Neutrophil (primary cell): ENCODE measurements around the gene CYBC1.
A peak's percentile ranks its signal among the peaks of the same experiment; 100 is the strongest.

Experiments used
- H3K27ac ChIP-seq: fragments of 200-600 bp; sonication (generic); 2 replicates; pipeline ENCODE4 v1.5.1; 2016; ENCODE audit warnings: mild to moderate bottlenecking, moderate library complexity
- H3K27me3 ChIP-seq: fragments of 200-600 bp; sonication (generic); 2 replicates; pipeline ENCODE4 v1.6.0; 2016; ENCODE audit warnings: mild to moderate bottlenecking
- H3K36me3 ChIP-seq: fragments of 200-600 bp; sonication (generic); 2 replicates; pipeline ENCODE4 v1.5.1; 2017
- H3K4me1 ChIP-seq, 2 experiments: fragments of 200-600 bp in 1 of 2; sonication (generic) in 1 of 2; 1 replicate in 1 of 2; 2 replicates in 1 of 2; pipeline versions ENCODE4 v1.5.1 to v1.6.1; 2013 to 2016; ENCODE audit warnings: low read depth in 1 of 2, low read length in 1 of 2, mild to moderate bottlenecking in 1 of 2, moderate library complexity in 1 of 2; ENCODE audit not compliant: control insufficient read depth in 1 of 2, insufficient read depth in 1 of 2
- H3K4me3 ChIP-seq, 2 experiments: fragments of 200-600 bp in 1 of 2; sonication (generic) in 1 of 2; 1 replicate in 1 of 2; 2 replicates in 1 of 2; pipeline ENCODE4 v1.5.1; 2013 to 2016; ENCODE audit warnings: low read depth in 1 of 2, low read length in 1 of 2, mild to moderate bottlenecking in 1 of 2, moderate library complexity in 1 of 2
- H3K9me3 ChIP-seq: fragments of 200-600 bp; sonication (generic); 2 replicates; pipeline ENCODE4 v1.5.1; 2016
- TF ChIP-seq, protein P1 (sequence below): fragments of 200-600 bp; sonication (generic); IDR thresholded peaks from 2 replicates; pipeline ENCODE4 v1.5.1; 2016; ENCODE audit warnings: antibody characterized with exemption

CYBC1 gene

DNA sequence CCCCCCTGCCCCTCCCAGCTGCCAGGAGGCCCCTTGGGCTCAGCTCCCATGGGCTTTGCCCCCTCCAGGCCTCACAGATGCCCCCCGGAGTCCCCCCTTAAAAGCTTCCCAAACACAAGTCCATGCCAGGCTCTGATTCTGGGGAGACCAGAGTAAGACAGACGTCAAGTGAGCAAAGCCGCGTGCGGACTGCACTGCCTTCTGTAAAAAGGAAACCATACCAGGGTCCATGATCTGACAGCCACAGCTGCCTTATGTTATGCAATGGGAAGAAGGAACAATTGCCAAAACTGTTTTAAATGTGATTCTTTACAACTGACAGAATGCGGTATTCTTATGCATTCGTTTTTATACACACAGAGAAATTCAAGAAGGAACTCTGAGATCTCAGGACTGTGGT is 50.3 kb downstream of the CYBC1 start:
- Histone ChIP-seq H3K36me3 (no peaks in the 10 kb centered on the region), H3K4me3 (peak overlapping the region; percentile 12 to 47), H3K4me1 (peaks cover 41 to 54% of the 10 kb centered on the region in 2 experiments), H3K27ac (peak overlapping the region; percentile 75), H3K9me3 (no peaks in the 10 kb centered on the region), H3K27me3 (no peaks in the 10 kb centered on the region)
- TF ChIP-seq, protein P1, sequence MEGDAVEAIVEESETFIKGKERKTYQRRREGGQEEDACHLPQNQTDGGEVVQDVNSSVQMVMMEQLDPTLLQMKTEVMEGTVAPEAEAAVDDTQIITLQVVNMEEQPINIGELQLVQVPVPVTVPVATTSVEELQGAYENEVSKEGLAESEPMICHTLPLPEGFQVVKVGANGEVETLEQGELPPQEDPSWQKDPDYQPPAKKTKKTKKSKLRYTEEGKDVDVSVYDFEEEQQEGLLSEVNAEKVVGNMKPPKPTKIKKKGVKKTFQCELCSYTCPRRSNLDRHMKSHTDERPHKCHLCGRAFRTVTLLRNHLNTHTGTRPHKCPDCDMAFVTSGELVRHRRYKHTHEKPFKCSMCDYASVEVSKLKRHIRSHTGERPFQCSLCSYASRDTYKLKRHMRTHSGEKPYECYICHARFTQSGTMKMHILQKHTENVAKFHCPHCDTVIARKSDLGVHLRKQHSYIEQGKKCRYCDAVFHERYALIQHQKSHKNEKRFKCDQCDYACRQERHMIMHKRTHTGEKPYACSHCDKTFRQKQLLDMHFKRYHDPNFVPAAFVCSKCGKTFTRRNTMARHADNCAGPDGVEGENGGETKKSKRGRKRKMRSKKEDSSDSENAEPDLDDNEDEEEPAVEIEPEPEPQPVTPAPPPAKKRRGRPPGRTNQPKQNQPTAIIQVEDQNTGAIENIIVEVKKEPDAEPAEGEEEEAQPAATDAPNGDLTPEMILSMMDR, result no peak

DNA sequence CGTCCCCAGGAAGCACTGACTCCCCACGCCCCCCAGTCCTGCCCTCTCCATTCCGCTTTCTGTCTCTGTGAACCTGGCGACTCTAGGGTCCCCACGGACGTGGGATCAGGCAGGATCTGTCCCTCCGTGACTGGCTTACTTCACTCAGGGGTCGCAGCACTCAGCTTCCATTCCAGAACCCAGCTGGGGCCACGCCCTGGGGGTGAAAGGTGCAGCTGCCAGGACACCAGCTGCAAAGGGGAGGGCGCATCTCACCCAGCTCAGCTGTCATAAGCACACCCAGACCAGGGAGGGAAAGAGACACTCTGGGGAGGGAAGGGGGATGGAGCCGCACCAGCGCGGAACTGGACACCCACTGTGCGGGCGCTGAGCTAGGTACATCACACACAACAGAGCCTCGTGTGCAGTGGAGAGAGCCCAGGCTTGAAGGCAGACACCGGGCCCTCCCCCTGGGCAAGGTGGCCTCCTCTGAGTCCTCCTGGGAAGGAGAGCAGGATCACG is 50.9 kb downstream of the CYBC1 start:
- Histone ChIP-seq H3K4me1 (peaks cover 36 to 48% of the 10 kb centered on the region in 2 experiments), H3K27me3 (no peaks in the 10 kb centered on the region), H3K4me3 (peak overlapping the region in 1 of 2 experiments; percentile 47), H3K36me3 (no peaks in the 10 kb centered on the region), H3K9me3 (no peaks in the 10 kb centered on the region), H3K27ac (no peak overlapping the region)
- TF ChIP-seq, protein P1, result no peak

DNA sequence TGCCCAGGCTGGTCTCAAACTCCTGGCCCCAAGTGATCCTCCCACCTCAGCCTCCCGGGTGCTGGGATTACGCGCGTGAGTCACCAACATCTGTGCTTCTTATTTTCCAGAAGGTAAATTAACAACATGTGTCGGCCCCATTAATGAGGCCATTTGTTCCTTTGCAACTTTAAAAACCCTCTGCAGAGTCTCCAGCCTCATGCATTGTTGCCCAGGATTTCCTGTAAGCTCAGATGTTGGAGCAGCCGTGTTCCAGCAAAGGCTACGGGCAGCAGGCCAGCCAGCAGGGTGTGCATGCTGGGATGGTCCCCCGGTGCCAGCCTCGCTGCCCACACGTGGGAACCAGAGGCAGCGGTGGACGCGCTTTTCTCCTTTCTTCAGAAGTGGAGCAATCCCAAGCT is 51.5 kb downstream of the CYBC1 start:
- TF ChIP-seq, protein P1, result no peak
- H3K4me1 ChIP-seq, result peaks cover 30 to 42% of the 10 kb centered on the region in 2 experiments
- H3K27me3 ChIP-seq, result no peaks in the 10 kb centered on the region
- H3K4me3 ChIP-seq, result no peak overlapping the region
- H3K9me3 ChIP-seq, result no peaks in the 10 kb centered on the region
- H3K36me3 ChIP-seq, result no peaks in the 10 kb centered on the region
- no peak overlapping the region for H3K27ac ChIP-seq

DNA sequence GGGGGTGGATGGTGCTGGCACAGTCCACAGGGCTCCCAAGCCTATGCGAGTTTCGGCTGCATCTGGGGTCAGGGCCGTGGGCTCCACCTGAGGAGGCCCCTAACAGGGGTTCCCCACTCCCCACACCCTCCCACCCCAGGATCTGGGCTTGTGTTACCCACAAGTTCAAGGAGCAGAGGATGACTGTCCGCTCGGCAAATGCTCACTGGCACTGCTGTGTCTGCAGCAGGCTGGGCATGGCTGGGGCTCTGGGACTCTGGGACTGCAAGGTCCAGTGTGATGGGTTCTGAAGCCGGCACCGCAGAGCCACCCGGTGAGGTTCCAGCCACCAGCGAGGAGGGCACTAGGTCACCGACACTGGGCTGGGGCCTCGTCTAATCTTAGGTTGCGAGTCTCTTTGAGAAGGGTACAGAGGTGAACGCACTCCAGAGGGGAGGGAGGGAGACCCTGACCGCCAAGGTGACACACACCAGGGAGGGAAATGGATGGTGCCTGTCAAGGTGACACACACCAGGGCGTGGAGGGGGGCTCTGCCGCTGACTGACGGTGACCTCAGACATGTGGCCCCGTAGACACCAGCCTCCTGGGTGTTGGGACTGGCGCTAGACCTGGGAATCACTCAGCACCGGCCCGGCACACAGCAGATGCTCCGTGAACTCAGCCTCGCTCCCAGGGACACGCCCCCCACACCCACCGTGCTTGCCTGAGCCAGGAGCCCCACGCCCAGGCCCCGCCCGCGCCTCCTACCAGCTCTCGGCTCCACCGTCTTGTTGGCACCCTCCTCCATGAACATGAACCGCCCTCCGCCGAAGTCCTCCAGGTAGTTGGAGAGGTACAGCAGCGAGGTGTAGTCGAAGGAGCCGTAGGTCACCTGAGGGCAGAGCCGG is 52.9 kb downstream of the CYBC1 start:
- H3K27ac ChIP-seq, result no peak overlapping the region
- no peaks in the 10 kb centered on the region for H3K9me3 ChIP-seq
- peaks cover 26 to 31% of the 10 kb centered on the region in 2 experiments for H3K4me1 ChIP-seq
- H3K4me3 ChIP-seq, result no peak overlapping the region
- H3K36me3 ChIP-seq, result no peaks in the 10 kb centered on the region
- no peaks in the 10 kb centered on the region for H3K27me3 ChIP-seq
- TF ChIP-seq, protein P1, result no peak

DNA sequence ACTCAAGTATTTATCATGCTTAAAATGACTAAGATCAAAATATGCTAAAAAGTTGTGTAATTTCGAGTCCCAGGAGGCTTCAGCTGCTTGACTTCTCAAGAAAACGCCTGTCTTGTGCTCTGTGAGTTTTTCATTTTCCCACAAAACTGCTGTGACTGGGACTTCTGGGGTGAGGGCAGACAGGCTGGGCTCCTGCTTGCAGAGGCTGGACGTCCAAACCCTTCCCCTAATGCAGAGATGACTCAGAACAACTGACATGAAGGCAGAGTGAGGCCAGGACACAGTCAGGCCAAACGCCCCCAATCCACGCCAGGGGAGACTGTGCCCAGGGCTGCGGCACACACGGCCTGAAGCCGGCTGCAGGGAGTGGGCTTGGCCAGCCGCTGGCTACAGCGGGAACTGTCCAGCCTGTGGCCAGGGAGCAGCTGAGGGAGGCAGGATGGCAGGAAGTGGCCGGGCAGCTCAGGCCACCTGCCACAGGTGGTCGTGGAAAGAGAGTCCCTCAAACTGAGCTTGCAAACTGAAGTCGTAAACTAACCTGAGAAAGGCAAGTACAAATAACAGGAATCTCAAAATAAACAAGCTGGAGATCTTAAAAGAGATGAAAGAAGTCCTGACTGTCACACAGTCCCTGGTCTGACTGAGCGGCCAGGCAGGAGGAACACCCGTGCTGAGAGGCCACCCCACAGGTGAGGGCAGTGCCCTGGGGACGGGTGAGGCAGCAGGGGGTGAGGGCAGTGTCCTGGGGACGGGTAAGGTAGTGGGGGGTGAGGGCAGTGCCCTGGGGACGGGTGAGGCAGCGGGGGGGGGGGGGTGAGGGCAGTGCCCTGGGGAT is 53.7 kb downstream of the CYBC1 start:
- Histone ChIP-seq H3K27me3 (no peaks in the 10 kb centered on the region), H3K27ac (no peak overlapping the region), H3K36me3 (no peaks in the 10 kb centered on the region), H3K4me1 (peaks cover 24 to 27% of the 10 kb centered on the region in 2 experiments), H3K9me3 (no peaks in the 10 kb centered on the region), H3K4me3 (no peak overlapping the region)
- TF ChIP-seq, protein P1, result no peak
